ENCODE data around the gene OR13F1. TPM values are rescaled to one million over a fixed set of nuclear protein-coding genes. Genes with fewer than 3 reads are reported as not detected.

Gene OR13F1
- polyA plus RNA-seq, 1 experiment = not detected

GRCh38 chr9:104527109-104527508 is 23.0 kb downstream of the OR13F1 start, which contains the start of gene OR13C4:
OR13C4 (minus strand) TSS chr9:104527209; CDS start chr9:104527209, 0 bp downstream.
- TF ChIP-seq, protein P1, sequence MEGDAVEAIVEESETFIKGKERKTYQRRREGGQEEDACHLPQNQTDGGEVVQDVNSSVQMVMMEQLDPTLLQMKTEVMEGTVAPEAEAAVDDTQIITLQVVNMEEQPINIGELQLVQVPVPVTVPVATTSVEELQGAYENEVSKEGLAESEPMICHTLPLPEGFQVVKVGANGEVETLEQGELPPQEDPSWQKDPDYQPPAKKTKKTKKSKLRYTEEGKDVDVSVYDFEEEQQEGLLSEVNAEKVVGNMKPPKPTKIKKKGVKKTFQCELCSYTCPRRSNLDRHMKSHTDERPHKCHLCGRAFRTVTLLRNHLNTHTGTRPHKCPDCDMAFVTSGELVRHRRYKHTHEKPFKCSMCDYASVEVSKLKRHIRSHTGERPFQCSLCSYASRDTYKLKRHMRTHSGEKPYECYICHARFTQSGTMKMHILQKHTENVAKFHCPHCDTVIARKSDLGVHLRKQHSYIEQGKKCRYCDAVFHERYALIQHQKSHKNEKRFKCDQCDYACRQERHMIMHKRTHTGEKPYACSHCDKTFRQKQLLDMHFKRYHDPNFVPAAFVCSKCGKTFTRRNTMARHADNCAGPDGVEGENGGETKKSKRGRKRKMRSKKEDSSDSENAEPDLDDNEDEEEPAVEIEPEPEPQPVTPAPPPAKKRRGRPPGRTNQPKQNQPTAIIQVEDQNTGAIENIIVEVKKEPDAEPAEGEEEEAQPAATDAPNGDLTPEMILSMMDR (IDR thresholded peaks at IDR 0.05; ENCODE audit: low read depth, low read length) = no peak
- POLR2A ChIA-PET = no interaction called here
- Histone ChIP-seq H3K4me3 (ENCODE audit: low read depth, low read length) (no peak within 1 kb of the TSS), H3K27ac (ENCODE audit: low read depth, low read length) (no peak within 1 kb of the TSS), H3K9me3 (ENCODE audit: control insufficient read depth, insufficient read depth, low read length) (peaks cover 6% of the 10 kb centered on the region; the same call in 1 of the 2 replicates), H3K27me3 (ENCODE audit: control insufficient read depth, insufficient read depth, low read length) (no peaks in the 10 kb centered on the region)
- CTCF ChIA-PET = no interaction called here
- DNase-seq (ENCODE audit: low read depth, low spot score) = no peak

GRCh38 chr9:104536756-104537155 is 32.7 kb downstream of the OR13F1 start, which contains the start of gene OR13C3:
OR13C3 (minus strand) TSS chr9:104536856; CDS start chr9:104536723, 133 bp downstream.
- CTCF ChIA-PET = no interaction called here
- H3K27ac ChIP-seq (ENCODE audit: low read depth, low read length) = no peak within 1 kb of the TSS
- DNase-seq (ENCODE audit: low read depth, low spot score) = no peak
- TF ChIP-seq, protein P1 (IDR thresholded peaks at IDR 0.05; ENCODE audit: low read depth, low read length) = no peak
- H3K9me3 ChIP-seq (ENCODE audit: control insufficient read depth, insufficient read depth, low read length) = no peaks in the 10 kb centered on the region
- H3K4me3 ChIP-seq (ENCODE audit: low read depth, low read length) = no peak within 1 kb of the TSS
- no peaks in the 10 kb centered on the region for H3K27me3 ChIP-seq (ENCODE audit: control insufficient read depth, insufficient read depth, low read length)
- POLR2A ChIA-PET = no interaction called here

DNA sequence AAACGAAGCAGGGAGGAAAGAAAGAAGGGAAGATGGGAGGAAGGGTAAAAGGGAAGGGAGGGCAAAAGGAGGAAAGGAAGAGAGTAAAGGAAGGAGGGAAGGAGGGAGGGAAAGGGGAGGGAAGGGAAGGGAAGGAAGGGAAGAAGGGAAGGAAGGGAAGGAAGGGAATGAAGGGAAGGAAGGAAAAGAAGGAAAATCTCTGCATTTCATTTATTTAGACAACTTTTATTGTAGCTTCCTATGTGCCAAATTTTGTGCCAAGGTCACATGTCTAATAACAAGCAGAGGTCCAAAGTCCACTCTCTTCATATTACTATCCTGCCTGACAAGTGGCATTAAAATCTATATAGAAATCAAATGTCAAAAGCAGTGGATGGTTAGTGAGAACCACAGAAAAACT is 35.2 kb downstream of the OR13F1 start:
- DNase-seq (ENCODE audit: low read depth, low spot score) = no peak
- CTCF ChIA-PET = interaction anchor here (0.7 kb wide), 1 partner anchor 8 kb away, joined by 8 read pairs; no protein-coding TSS in a partner anchor
- TF ChIP-seq, protein P1 (IDR thresholded peaks at IDR 0.05; ENCODE audit: low read depth, low read length) = no peak
- Histone ChIP-seq H3K27ac (ENCODE audit: low read depth, low read length) (no peak overlapping the region), H3K27me3 (ENCODE audit: control insufficient read depth, insufficient read depth, low read length) (no peaks in the 10 kb centered on the region), H3K4me3 (ENCODE audit: low read depth, low read length) (no peak overlapping the region), H3K9me3 (ENCODE audit: control insufficient read depth, insufficient read depth, low read length) (no peaks in the 10 kb centered on the region)
- POLR2A ChIA-PET = no interaction called here

DNA sequence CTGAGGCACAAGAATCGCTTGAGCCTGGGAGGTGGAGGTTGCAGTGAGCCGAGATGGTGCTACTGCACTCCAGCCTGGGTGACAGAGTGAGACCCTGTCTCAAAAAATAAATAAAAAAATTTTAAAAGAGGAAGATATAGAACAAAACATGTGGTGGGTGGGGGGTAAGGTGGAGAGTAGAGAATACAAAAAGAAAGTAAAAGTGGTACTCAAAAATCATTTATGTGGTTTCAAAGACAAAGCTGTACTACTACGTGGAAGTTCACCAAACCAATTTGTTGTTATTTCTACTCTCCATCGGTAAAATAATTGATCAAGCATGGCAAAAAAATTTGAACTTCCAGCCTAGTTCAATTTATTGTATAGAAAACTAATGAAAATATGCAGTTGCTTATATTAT is 40.6 kb downstream of the OR13F1 start:
- H3K27me3 ChIP-seq (ENCODE audit: control insufficient read depth, insufficient read depth, low read length) = no peaks in the 10 kb centered on the region
- ChIA-PET POLR2A (no interaction called here), CTCF (no interaction called here)
- no peak overlapping the region for H3K27ac ChIP-seq (ENCODE audit: low read depth, low read length)
- no peak overlapping the region for H3K4me3 ChIP-seq (ENCODE audit: low read depth, low read length)
- TF ChIP-seq, protein P1 (IDR thresholded peaks at IDR 0.05; ENCODE audit: low read depth, low read length) = no peak
- no peak for DNase-seq (ENCODE audit: low read depth, low spot score)
- no peaks in the 10 kb centered on the region for H3K9me3 ChIP-seq (ENCODE audit: control insufficient read depth, insufficient read depth, low read length)

- Histone ChIP-seq H3K4me3 (ENCODE audit: low read depth, low read length) (no peak overlapping the region), H3K27me3 (ENCODE audit: control insufficient read depth, insufficient read depth, low read length) (no peaks in the 10 kb centered on the region), H3K9me3 (ENCODE audit: control insufficient read depth, insufficient read depth, low read length) (peaks cover 6% of the 10 kb centered on the region; the same call in 1 of the 2 replicates), H3K27ac (ENCODE audit: low read depth, low read length) (no peak overlapping the region)
- ChIA-PET POLR2A (no interaction called here), CTCF (no interaction called here)
- TF ChIP-seq, protein P1 (IDR thresholded peaks at IDR 0.05; ENCODE audit: low read depth, low read length) = no peak
- DNase-seq (ENCODE audit: low read depth, low spot score) = no peak
Observed at GRCh38 chr9:104553261-104553660, 49.2 kb downstream of the OR13F1 start.

Other genes with a start within 250 kb of the OR13F1 start
- gene OR13C4, start 22.9 kb downstream of the OR13F1 start, polyA plus RNA-seq (2011; rRNA removed) = not detected in 2 replicates
- gene OR13C3, start 32.6 kb downstream of the OR13F1 start, polyA plus RNA-seq (2011; rRNA removed) = not detected in 2 replicates
- not detected in 2 replicates for gene OR13C8, start 64.9 kb downstream of the OR13F1 start, polyA plus RNA-seq (2011; rRNA removed)
- gene OR13C5, start 95.2 kb downstream of the OR13F1 start, polyA plus RNA-seq (2011; rRNA removed) = not detected in 2 replicates
- gene OR13C2, start 101.4 kb downstream of the OR13F1 start, polyA plus RNA-seq (2011; rRNA removed) = not detected in 2 replicates
- gene OR13C9, start 113.9 kb downstream of the OR13F1 start, polyA plus RNA-seq (2011; rRNA removed) = not detected in 2 replicates
- gene OR13D1, start 190.3 kb downstream of the OR13F1 start, polyA plus RNA-seq (2011; rRNA removed) = not detected in 2 replicates
- 30.5 and 42.5 TPM in 2 replicates for gene NIPSNAP3A, start 243.4 kb downstream of the OR13F1 start, polyA plus RNA-seq (2011; rRNA removed)